Measurements from ENCODE around the gene INPPL1. TPM values are rescaled to one million over a fixed set of nuclear protein-coding genes. Genes with fewer than 3 reads are reported as not detected.

The INPPL1 gene
- total and polyA plus RNA-seq, 7 donors, result 30.0 to 195 (median 77.1) TPM

- Histone ChIP-seq H3K27ac (peak overlapping the region in 3 of 4 donors; percentile 19 to 38 (median 29)), H3K9me3 (no peaks in the 10 kb centered on the region), H3K4me1 (peaks cover 1 to 37% (median 35%) of the 10 kb centered on the region in 4 donors), H3K36me3 (peaks cover 48 to 63% (median 53%) of the 10 kb centered on the region in 4 donors), H3K4me3 (no peak overlapping the region), H3K27me3 (no peaks in the 10 kb centered on the region)
- no peak for TF ChIP-seq POLR2A (IDR thresholded peaks at IDR 0.05)
- TF ChIP-seq CTCF (IDR thresholded peaks at IDR 0.05), result peak in 1 of 4 experiments; percentile 16
- no peak for DNase-seq
- intact Hi-C loops (cut with DNase I), result no loop called here
- 86 to 94% methylated on average over 16 of the region's 16 CpGs for WGBS, 2 donors
These were observed 3.8 kb downstream of the INPPL1 start for GRCh38 chr11:72228229-72228843.

GRCh38 chr11:72228844-72229231, 4.3 kb downstream of the INPPL1 start:
- 88 to 92% methylated on average over 7 of the region's 7 CpGs for WGBS, 2 donors
- H3K9me3 ChIP-seq, result no peaks in the 10 kb centered on the region
- intact Hi-C loops (cut with DNase I), result no loop called here

GRCh38 chr11:72229336-72229924, 4.9 kb downstream of the INPPL1 start:
- H3K36me3 ChIP-seq, result peaks cover 55 to 74% (median 62%) of the 10 kb centered on the region in 4 donors
- H3K9me3 ChIP-seq, result no peaks in the 10 kb centered on the region
- no peak for DNase-seq
- no peak overlapping the region for H3K4me3 ChIP-seq
- no peak overlapping the region for H3K27ac ChIP-seq
- 93 to 94% methylated on average over 8 of the region's 8 CpGs for WGBS, 2 donors
- peaks cover 0 to 37% (median 35%) of the 10 kb centered on the region in 4 donors for H3K4me1 ChIP-seq
- no peaks in the 10 kb centered on the region for H3K27me3 ChIP-seq
- TF ChIP-seq CTCF (IDR thresholded peaks at IDR 0.05) (no peak), EP300 (IDR thresholded peaks at IDR 0.05) (no peak), POLR2AphosphoS5 (IDR thresholded peaks at IDR 0.05) (no peak), POLR2A (IDR thresholded peaks at IDR 0.05) (no peak)
- intact Hi-C loops (cut with DNase I), result no loop called here

More at GRCh38 chr11:72228844-72229231, 4.3 kb downstream of the INPPL1 start:
- TF ChIP-seq EP300 (IDR thresholded peaks at IDR 0.05), result no peak
- no peak for TF ChIP-seq POLR2A (IDR thresholded peaks at IDR 0.05)
- no peak for TF ChIP-seq CTCF (IDR thresholded peaks at IDR 0.05)
- TF ChIP-seq POLR2AphosphoS5 (IDR thresholded peaks at IDR 0.05), result no peak
- no peak overlapping the region for H3K27ac ChIP-seq
- no peaks in the 10 kb centered on the region for H3K27me3 ChIP-seq
- peaks cover 53 to 68% (median 57%) of the 10 kb centered on the region in 4 donors for H3K36me3 ChIP-seq
- no peak overlapping the region for H3K4me3 ChIP-seq
- peaks cover 0 to 37% (median 35%) of the 10 kb centered on the region in 4 donors for H3K4me1 ChIP-seq
- DNase-seq, result no peak

GRCh38 chr11:72229925-72230763, 5.6 kb downstream of the INPPL1 start:
- Histone ChIP-seq H3K9me3 (no peaks in the 10 kb centered on the region), H3K4me3 (no peak overlapping the region), H3K36me3 (peaks cover 60 to 81% (median 69%) of the 10 kb centered on the region in 4 donors), H3K27ac (no peak overlapping the region), H3K4me1 (peaks cover 0 to 38% (median 35%) of the 10 kb centered on the region in 4 donors), H3K27me3 (no peaks in the 10 kb centered on the region)
- 95% methylated on average over 21 of the region's 21 CpGs for WGBS, 2 donors
- TF ChIP-seq EP300 (IDR thresholded peaks at IDR 0.05), result no peak
- TF ChIP-seq CTCF (IDR thresholded peaks at IDR 0.05), result no peak
- no peak for TF ChIP-seq POLR2AphosphoS5 (IDR thresholded peaks at IDR 0.05)
- no peak for TF ChIP-seq POLR2A (IDR thresholded peaks at IDR 0.05)
- DNase-seq, result no peak
- intact Hi-C loops (cut with DNase I), result loop anchor here (10.0 kb wide), 1 partner anchor 45 kb away; no protein-coding TSS in a partner anchor

Measured in sigmoid colon (tissue), 7 donors.